Duodenal mucosa (tissue), 2 donors: Measurements from ENCODE around the gene GON4L.
A peak's percentile ranks its signal among the peaks of the same experiment; 100 is the strongest.
"Not testable (repeated sequence)": the region's sequence is repeated elsewhere in the genome, so short reads cannot be mapped to it uniquely, and the experiment has no call there.

Source experiments
- H3K27ac ChIP-seq: one replicate; pipeline ENCODE4 v1.7.0; 2013; ENCODE audit warnings: low read depth, low read length
- H3K27me3 ChIP-seq, 2 donors: one replicate each; pipeline ENCODE4 v1.7.0; 2013; ENCODE audit warnings: low read length in 2 of 2, control low read depth in 1 of 2; ENCODE audit not compliant: insufficient read depth in 2 of 2, control insufficient read depth in 1 of 2
- H3K36me3 ChIP-seq, 2 donors: one replicate each; pipeline ENCODE4 v1.7.0; 2013; ENCODE audit warnings: low read length in 2 of 2, control low read depth in 1 of 2; ENCODE audit not compliant: insufficient read depth in 2 of 2, control insufficient read depth in 1 of 2
- H3K4me1 ChIP-seq, 2 donors: one replicate each; pipeline ENCODE4 v1.7.0; 2013; ENCODE audit warnings: low read length in 2 of 2, control low read depth in 1 of 2; ENCODE audit not compliant: insufficient read depth in 2 of 2, control insufficient read depth in 1 of 2
- H3K4me3 ChIP-seq, 2 donors: one replicate each; pipeline ENCODE4 v1.7.0; 2013; ENCODE audit warnings: low read length in 2 of 2, low read depth in 1 of 2
- H3K9ac ChIP-seq, 2 donors: one replicate each; pipeline ENCODE4 v1.7.0; 2013; ENCODE audit warnings: low read length in 2 of 2, low read depth in 1 of 2
- H3K9me3 ChIP-seq, 2 donors: one replicate each; pipeline ENCODE4 v1.7.0; 2013; ENCODE audit warnings: low read length in 2 of 2, control low read depth in 1 of 2; ENCODE audit not compliant: control insufficient read depth in 1 of 2

The GON4L gene

GRCh38 chr1:155759966-155760630 lies 96.9 kb downstream of the GON4L start:
- no peaks in the 10 kb centered on the region for H3K27me3 ChIP-seq
- peaks cover 29 to 66% of the 10 kb centered on the region in 2 donors for H3K36me3 ChIP-seq
- no peaks in the 10 kb centered on the region for H3K9me3 ChIP-seq
- H3K4me1 ChIP-seq, result no peaks in the 10 kb centered on the region
- H3K9ac ChIP-seq, result no peak overlapping the region
- H3K27ac ChIP-seq, result no peak overlapping the region
- no peak overlapping the region for H3K4me3 ChIP-seq

GRCh38 chr1:155759017-155759416 lies 98.0 kb downstream of the GON4L start:
- H3K27me3 ChIP-seq, H3K4me3 ChIP-seq, H3K9me3 ChIP-seq, H3K27ac ChIP-seq, H3K9ac ChIP-seq, H3K4me1 ChIP-seq: not testable (repeated sequence)
- H3K36me3 ChIP-seq, result peaks cover 29 to 66% of the 10 kb centered on the region in 2 donors

DNA sequence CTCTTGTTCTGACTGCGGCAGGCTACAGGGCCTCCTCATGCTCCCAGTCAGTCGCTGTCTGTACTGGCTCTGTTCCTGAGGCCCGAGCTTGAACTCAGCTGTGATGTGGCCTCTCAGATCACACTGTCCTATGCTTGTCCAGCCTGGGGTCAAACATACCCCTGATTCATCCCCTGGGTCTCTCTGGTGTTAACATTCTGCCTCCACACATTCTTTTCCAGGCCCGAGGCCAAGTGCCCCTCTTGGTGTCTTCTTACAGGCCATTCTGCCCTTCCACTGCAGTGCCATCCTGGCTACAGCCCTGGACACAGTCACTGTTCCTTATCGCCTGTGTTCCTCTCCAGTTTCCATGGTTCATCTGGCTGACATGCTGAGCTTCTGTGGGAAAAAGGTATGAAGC lies 108.9 kb downstream of the GON4L start:
- H3K9ac ChIP-seq, H3K27ac ChIP-seq, H3K9me3 ChIP-seq, H3K4me1 ChIP-seq, H3K4me3 ChIP-seq, H3K27me3 ChIP-seq: not testable (repeated sequence)
- peaks cover 4 to 36% of the 10 kb centered on the region in 2 donors for H3K36me3 ChIP-seq

- not testable (repeated sequence) for H3K27ac ChIP-seq, H3K4me3 ChIP-seq, H3K27me3 ChIP-seq, H3K4me1 ChIP-seq, H3K9me3 ChIP-seq, H3K9ac ChIP-seq
- peaks cover 0 to 31% of the 10 kb centered on the region in 2 donors for H3K36me3 ChIP-seq
Measured at GRCh38 chr1:155747586-155747985, 109.4 kb downstream of the GON4L start.

- Histone ChIP-seq H3K36me3 (peaks cover 0 to 14% of the 10 kb centered on the region in 2 donors), H3K4me3 (peak overlapping the region; percentile 89 to 93)
- not testable (repeated sequence) for H3K27ac ChIP-seq
Measured at GRCh38 chr1:155745284-155746228, 111.5 kb downstream of the GON4L start.

GRCh38 chr1:155744711-155745283 lies 112.2 kb downstream of the GON4L start:
- Histone ChIP-seq H3K27ac (no peak overlapping the region), H3K4me1 (peaks cover 0 to 6% of the 10 kb centered on the region in 2 donors), H3K9ac (peak overlapping the region; percentile 66 to 82), H3K27me3 (no peaks in the 10 kb centered on the region), H3K36me3 (peaks cover 0 to 14% of the 10 kb centered on the region in 2 donors), H3K4me3 (peak overlapping the region; percentile 89 to 93), H3K9me3 (no peaks in the 10 kb centered on the region)

More at GRCh38 chr1:155745284-155746228, 111.5 kb downstream of the GON4L start:
- not testable (repeated sequence) for H3K9me3 ChIP-seq, H3K4me1 ChIP-seq, H3K27me3 ChIP-seq
- peak overlapping the region; percentile 66 to 82 for H3K9ac ChIP-seq

GRCh38 chr1:155741908-155742307 lies 115.1 kb downstream of the GON4L start:
- H3K9ac ChIP-seq, result no peak overlapping the region
- peaks cover 6 to 10% of the 10 kb centered on the region in 2 donors for H3K36me3 ChIP-seq
- H3K9me3 ChIP-seq, result no peaks in the 10 kb centered on the region
- no peak overlapping the region for H3K27ac ChIP-seq
- H3K4me1 ChIP-seq, result peaks cover 0 to 6% of the 10 kb centered on the region in 2 donors
- no peak overlapping the region for H3K4me3 ChIP-seq
- H3K27me3 ChIP-seq, result no peaks in the 10 kb centered on the region

DNA sequence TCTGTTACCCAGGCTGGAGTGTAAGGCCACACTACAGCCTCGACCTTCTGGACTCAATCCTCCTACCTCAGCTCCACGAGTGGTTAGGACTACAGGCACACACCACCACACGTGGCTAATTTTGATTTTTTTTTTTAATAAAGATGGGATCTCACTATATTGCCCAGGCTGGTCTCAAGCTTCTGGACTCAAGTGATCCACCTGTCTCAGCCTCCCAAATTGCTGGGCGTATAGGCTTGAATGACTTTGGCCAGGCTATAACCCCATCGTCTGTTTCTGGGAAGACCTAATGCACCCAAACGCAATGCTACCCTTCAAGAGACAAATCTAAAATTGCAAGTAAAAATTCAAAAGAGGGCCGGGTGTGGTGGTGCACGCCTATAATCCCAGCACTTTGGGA lies 116.0 kb downstream of the GON4L start:
- Histone ChIP-seq H3K27ac (no peak overlapping the region), H3K4me3 (no peak overlapping the region), H3K4me1 (peaks cover 0 to 6% of the 10 kb centered on the region in 2 donors), H3K36me3 (peaks cover 9 to 19% of the 10 kb centered on the region in 2 donors), H3K9me3 (no peaks in the 10 kb centered on the region), H3K27me3 (no peaks in the 10 kb centered on the region), H3K9ac (no peak overlapping the region)

DNA sequence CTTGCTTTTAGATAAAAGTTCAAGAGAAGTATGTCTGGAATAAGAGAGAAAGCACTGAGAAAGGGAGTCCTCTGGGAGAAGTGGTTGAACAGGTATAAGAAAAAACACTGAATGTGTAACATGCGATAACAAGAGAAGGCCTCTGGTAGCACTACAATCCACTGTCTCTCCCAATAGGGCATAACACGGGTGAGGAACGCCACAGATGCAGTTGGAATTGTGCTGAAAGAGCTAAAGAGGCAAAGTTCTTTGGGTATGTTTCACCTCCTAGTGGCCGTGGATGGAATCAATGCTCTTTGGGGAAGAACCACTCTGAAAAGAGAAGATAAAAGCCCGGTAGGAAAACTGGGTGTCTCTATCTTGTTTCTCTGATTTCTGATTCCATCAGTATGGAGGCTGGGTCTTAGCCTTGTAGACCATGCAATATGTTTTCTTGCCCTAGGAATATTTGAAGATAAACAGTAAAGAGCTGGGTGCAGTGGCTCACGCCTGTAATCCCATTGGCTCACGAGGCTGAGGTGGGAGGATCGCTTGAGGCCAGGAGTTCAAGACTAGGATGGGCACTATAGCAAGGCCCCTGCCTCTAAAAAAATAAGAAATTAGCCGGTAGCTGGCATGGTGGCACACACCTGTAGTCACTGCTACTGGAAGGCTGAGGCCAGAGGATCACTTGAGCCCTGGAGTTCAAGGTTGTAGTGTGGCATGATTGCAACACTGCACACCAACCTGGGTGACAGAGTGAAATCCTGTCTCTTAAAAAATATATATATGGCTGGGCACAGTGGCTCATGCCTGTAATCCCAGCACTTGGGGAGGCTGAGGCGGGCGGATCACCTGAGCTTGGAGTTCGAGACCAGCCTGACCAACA lies 127.7 kb downstream of the GON4L start:
- H3K9ac ChIP-seq, result no peak overlapping the region
- H3K4me1 ChIP-seq, result no peaks in the 10 kb centered on the region
- H3K27me3 ChIP-seq, result no peaks in the 10 kb centered on the region
- H3K36me3 ChIP-seq, result peaks cover 11 to 35% of the 10 kb centered on the region in 2 donors
- no peaks in the 10 kb centered on the region for H3K9me3 ChIP-seq
- H3K4me3 ChIP-seq, result no peak overlapping the region
- H3K27ac ChIP-seq, result no peak overlapping the region
